ENCODE results near the gene PKD2.

Gene PKD2

DNA sequence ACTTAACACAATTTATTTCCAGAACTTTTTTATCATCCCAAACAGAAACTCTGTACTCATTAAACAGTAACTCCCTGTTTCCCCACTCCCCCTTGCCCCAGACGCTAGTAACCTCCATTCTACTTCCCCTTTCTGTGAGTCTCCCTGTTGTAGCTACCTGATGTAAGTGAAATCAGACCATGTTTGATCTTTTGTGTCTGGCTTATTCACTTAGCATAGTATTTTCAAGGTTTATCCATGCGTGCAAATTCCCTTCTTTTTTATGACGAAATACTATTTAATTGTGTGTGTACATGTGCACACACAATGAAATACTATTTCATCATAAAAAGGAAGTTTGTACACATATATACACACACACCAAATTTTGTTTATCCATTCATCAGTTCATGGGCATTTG, 5.2 kb downstream of the PKD2 start:
- H3K4me3 ChIP-seq (ENCODE audit: low read depth, low read length): no peak overlapping the region
- DNase-seq (ENCODE audit: low read depth): no peak
- no peak for TF ChIP-seq CTCF (IDR thresholded peaks at IDR 0.05; ENCODE audit: low read depth, low read length, missing control alignments)

DNA sequence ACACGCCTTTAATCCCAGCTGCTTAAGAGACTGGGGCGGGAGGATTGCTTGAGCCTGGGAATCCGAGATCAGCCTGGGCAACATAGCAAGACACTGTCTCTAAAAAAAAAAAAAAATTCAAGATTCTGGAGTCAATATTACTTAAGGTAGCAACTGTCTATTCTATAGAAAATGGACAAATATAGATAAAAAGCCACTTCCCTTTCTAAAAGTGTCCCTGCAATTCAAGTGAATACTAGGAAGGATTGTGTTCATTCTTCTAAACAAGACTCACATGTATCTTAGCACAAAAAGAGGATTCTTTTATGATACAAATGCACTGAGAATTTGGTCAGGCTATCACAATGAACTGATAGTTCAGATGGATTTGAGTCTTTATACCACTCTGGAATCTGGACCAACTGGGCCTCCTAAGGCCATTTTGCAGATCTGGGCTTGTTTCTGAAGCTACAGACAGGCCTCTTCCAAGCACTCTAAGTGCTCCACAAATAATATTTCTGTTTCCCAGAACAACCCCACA, 7.0 kb downstream of the PKD2 start:
- no peak overlapping the region for H3K4me3 ChIP-seq (ENCODE audit: low read depth, low read length)
- TF ChIP-seq CTCF (IDR thresholded peaks at IDR 0.05; ENCODE audit: low read depth, low read length, missing control alignments): no peak
- DNase-seq (ENCODE audit: low read depth): no peak

DNA sequence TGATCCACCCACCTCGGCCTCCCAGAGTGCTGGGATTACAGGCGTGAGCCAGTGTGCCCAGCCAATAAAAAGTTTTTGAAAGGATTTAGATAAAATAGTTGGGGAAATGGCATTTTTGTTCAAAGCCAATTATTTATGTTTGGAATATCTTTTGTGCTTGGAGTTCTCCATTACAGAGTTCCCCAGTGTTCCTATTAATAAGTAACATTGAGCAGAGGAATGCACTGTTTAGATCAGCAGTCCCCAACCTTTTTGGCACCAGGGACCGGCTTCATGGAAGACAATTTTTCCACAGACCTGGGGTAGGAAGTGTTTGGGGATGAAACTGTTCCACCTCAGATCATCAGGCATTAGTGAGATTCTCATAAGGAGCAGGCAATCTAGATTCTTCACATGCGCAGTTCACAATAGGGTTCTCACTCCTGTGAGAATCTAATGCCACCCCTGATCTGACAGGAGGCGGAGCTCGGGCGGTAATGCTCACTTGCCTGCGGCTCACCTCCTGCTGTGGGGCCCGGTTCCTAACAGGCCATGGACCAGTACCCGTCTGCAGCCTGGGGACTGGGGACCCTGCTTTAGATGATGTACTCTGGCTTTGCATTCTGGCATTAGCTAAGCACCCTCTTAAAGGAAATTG, 8.3 kb downstream of the PKD2 start:
- no peak for TF ChIP-seq CTCF (IDR thresholded peaks at IDR 0.05; ENCODE audit: low read depth, low read length, missing control alignments)
- DNase-seq (ENCODE audit: low read depth): no peak

DNA sequence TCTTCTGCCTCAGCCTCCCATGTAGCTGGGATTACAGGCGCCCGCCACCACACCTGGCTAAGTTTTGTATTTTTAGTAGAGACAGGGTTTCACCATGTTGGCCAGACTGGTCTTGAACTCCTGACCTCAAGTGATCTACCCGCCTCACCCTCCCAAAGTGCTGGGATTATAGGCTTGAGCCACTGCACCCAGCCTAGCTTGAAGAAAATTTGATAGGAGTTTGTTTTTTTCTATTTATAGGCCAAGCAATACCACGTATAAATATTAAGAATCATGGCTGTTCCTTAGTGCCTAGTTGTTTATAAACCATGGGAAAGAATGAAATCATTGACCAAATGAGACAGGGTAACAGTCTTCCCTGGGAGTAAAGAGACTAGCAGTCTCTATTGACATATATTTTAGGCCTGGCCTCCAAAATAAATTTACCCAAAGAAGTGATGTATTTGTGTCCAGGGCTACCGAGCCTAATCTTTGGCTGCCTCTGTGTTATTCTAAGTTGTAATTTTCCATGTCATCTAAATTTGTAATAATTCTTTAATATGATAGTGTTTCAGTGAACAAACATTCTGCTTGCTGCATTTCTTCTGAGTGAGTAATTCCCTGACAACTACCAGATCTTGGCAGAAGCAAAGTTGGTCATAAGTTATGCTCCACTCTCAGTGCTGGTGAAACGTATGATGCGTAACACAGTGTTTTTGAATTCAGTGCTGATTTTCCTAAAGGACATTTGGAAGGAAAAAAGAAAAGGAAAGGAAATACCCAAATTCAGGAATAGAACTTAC, 10.3 kb downstream of the PKD2 start:
- TF ChIP-seq CTCF (IDR thresholded peaks at IDR 0.05; ENCODE audit: low read depth, low read length, missing control alignments): no peak
- DNase-seq (ENCODE audit: low read depth): no peak
- H3K4me3 ChIP-seq (ENCODE audit: low read depth, low read length): no peak overlapping the region

More for the DNA sequence above, 8.3 kb downstream of the PKD2 start:
- H3K4me3 ChIP-seq (ENCODE audit: low read depth, low read length): no peak overlapping the region

DNA sequence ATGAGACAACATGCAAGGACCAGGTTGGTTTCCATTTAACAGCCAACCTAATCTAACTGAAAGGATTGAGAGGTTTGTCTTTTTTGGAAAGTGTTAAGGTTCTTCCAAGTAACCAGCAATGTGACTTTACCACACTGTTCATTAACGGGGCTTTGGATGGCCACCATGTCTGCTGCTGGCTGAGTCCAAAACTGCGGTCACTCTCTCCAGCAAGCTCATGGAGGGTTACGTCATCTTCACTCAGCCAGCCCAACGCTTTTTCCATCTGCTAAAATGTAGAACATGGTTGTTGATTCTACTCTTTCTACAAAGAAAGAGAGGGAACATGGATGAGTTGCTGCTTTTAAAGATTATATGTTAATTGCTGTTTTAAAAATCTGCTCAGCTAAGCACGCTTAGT, 11.0 kb downstream of the PKD2 start:
- DNase-seq (ENCODE audit: low read depth): no peak
- no peak for TF ChIP-seq CTCF (IDR thresholded peaks at IDR 0.05; ENCODE audit: low read depth, low read length, missing control alignments)
- no peak overlapping the region for H3K4me3 ChIP-seq (ENCODE audit: low read depth, low read length)

DNA sequence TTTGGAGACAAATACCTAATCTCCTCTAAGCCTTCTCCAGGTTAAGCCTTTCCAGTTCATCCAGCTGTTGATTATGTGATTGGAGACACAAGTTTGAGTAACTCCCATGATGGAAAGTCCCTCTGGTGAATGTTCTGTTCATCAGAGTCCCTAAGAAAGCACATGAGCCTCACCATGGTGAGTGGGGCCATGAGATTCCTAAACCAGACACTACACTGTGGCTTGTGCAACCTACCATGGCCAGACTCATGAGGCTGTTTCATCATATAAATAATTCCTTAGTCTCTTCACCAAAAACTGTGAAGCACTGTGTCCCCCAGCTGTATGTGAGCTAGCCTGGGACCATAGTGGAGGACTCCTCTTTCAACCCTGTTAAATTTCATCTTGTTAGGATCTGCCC, 14.4 kb downstream of the PKD2 start:
- no peak for TF ChIP-seq CTCF (IDR thresholded peaks at IDR 0.05; ENCODE audit: low read depth, low read length, missing control alignments)
- DNase-seq (ENCODE audit: low read depth): no peak
- no peak overlapping the region for H3K4me3 ChIP-seq (ENCODE audit: low read depth, low read length)
